D721Med (cell line): ENCODE measurements around the gene GPR21.
A peak's percentile ranks its signal among the peaks of the same experiment; 100 is the strongest.

ENCODE experiments used
- DNase-seq: peaks from one replicate; pipeline ENCODE4 v3.0.0; 2011; ENCODE audit warnings: low spot score; ENCODE audit not compliant: insufficient read length
- FAIRE-seq: peaks from 2 replicates; lab custom pipeline; 2011; peaks lifted over from hg19 to GRCh38; lab: Jason Lieb, UNC
- TF ChIP-seq, protein P1 (sequence below): IDR thresholded peaks from 2 replicates; pipeline ENCODE4 v1.5.1; 2012; ENCODE audit warnings: mild to moderate bottlenecking, control low read depth; ENCODE audit not compliant: insufficient read depth; ENCODE audit errors: missing control alignments

The GPR21 gene

DNA sequence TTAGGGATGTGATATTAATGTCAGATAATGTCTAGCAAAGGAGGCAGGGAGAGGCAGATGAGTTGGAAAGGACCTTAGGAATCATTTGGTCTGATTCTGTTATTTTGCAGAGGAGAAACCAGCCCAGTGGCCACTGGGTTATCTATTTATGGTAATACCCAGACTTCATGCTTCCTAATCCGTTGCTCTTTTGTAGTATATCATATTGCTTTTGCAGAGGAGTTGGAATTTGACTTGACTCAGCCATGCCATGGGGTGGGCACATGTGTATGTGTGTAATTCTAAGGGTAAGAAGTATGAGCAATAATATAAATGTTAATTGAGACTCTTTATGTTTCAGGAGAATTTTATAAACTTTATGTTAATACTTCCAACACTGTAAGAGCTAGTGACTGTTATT, 7.3 kb downstream of the GPR21 start:
- DNase-seq (no peak), FAIRE-seq (no peak)
- TF ChIP-seq, protein P1, sequence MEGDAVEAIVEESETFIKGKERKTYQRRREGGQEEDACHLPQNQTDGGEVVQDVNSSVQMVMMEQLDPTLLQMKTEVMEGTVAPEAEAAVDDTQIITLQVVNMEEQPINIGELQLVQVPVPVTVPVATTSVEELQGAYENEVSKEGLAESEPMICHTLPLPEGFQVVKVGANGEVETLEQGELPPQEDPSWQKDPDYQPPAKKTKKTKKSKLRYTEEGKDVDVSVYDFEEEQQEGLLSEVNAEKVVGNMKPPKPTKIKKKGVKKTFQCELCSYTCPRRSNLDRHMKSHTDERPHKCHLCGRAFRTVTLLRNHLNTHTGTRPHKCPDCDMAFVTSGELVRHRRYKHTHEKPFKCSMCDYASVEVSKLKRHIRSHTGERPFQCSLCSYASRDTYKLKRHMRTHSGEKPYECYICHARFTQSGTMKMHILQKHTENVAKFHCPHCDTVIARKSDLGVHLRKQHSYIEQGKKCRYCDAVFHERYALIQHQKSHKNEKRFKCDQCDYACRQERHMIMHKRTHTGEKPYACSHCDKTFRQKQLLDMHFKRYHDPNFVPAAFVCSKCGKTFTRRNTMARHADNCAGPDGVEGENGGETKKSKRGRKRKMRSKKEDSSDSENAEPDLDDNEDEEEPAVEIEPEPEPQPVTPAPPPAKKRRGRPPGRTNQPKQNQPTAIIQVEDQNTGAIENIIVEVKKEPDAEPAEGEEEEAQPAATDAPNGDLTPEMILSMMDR = no peak

GRCh38 chr9:123041489-123041888, 8.0 kb downstream of the GPR21 start:
- TF ChIP-seq, protein P1 = no peak
- no peak for FAIRE-seq
- no peak for DNase-seq

GRCh38 chr9:123043081-123043939, 9.8 kb downstream of the GPR21 start:
- DNase-seq (no peak), FAIRE-seq (no peak)
- TF ChIP-seq, protein P1 = no peak

DNA sequence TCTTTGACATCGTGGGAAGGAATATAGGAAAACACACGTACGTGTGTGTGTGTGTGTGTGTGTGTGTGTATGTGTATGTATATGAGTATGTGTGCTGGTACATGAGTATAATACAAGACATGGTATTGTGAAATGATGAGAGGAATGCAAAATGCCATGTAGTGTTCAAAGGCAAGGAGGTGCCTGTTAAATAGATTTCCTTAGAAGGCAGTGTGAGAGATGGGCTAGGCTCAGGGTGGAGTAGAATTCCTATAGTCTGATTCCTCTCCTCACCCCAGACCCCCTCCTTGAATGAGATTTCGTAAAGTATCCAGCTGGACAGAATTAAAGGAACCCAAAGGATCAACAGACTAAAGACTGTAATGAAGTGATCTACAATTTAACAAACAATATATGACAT, 11.1 kb downstream of the GPR21 start:
- TF ChIP-seq, protein P1 = no peak
- DNase-seq = no peak
- FAIRE-seq = peak; percentile 21

DNA sequence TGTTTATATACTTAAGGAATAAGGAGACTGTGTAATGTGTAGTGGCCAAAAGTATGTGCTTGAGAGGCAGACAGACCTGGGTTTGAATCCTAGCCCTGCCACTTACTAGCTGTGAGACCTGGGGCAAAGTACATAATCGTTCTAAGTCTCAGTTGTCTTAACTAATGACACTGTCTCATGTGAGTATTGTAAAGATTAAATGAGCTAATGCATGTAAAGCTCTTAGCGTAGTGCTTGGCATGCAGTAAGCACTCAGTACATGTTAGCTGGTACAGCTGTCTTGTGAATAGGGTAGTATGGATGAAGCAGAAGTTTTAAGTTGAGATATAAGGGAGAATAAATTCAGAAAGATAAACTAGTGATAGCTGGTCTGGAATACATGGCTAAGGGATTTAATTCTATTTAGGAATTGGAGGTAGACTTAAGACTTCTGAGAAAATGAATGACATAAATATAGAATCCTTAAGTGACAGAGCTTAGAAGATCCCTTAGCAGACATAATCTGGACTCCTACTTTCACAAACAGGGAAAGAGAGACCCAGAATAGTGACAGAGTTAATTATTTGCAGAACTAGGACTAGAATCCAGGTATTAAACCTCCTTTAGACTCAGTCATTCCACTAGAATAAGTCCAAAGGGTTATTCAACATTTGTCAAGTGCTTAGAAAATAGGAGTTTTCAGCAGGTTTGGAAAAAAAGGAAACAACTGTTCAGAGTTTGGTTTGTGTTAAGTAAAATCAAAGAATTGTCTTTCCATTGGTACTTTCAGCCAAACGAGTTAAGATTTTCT, 13.1 kb downstream of the GPR21 start:
- DNase-seq = no peak
- TF ChIP-seq, protein P1 = no peak
- FAIRE-seq = peak; percentile 99

GRCh38 chr9:123048748-123049147, 15.3 kb downstream of the GPR21 start:
- FAIRE-seq = no peak
- TF ChIP-seq, protein P1 = no peak
- no peak for DNase-seq
